Adrenal gland (tissue), 5 donors: ENCODE measurements around the gene CLSTN3.

ENCODE experiments used
- CTCF ChIP-seq, 6 experiments: fragments of 450-650 bp in 4 of 6; fragments of 200-600 bp in 2 of 6; sonication (generic) in 1 of 6; IDR thresholded peaks; 1 replicate in 5 of 6; 2 replicates in 1 of 6; pipeline versions ENCODE4 v1.5.1 to v1.8.0; 2016 to 2021; ENCODE audit warnings: antibody characterized with exemption in 6 of 6, mild to moderate bottlenecking in 2 of 6, moderate library complexity in 1 of 6
- POLR2A ChIP-seq, 2 donors: fragments of 450-650 bp; IDR thresholded peaks; one replicate each; pipeline ENCODE4 v1.6.1; 2017; ENCODE audit warnings: antibody characterized with exemption in 2 of 2, mild to moderate bottlenecking in 2 of 2, moderate library complexity in 1 of 2
- donor health status: DM: no; HTN: no; CAD: no.

- no peak for TF ChIP-seq POLR2A (IDR thresholded peaks at IDR 0.05)
- no peak for TF ChIP-seq CTCF (IDR thresholded peaks at IDR 0.05)
Observed at GRCh38 chr12:7161811-7162210, 31.6 kb downstream of the CLSTN3 start.
